H1 (cell line): ENCODE measurements around the gene PIK3R3. TPM values are rescaled to one million over a fixed set of nuclear protein-coding genes. Genes with fewer than 3 reads are reported as not detected.

ENCODE experiments used
- ASH2L ChIP-seq: fragments of 200-600, 300-600 bp; sonication (generic); IDR thresholded peaks from one replicate; pipeline ENCODE4 v1.7.1; 2017; ENCODE audit warnings: low read length
- ATF2 ChIP-seq: IDR thresholded peaks from 2 replicates; pipeline ENCODE4 v1.6.1; 2012; ENCODE audit warnings: low read length, inconsistent platforms
- CBX5 ChIP-seq: fragments of 300-800, 300-1000 bp; sonication (generic); IDR thresholded peaks from 2 replicates; pipeline ENCODE4 v1.7.1; 2016; ENCODE audit warnings: antibody characterized with exemption, low read length, low read depth
- CEBPB ChIP-seq: IDR thresholded peaks from 2 replicates; pipeline ENCODE4 v1.6.1; 2012; ENCODE audit warnings: low read depth, low read length
- CHD2 ChIP-seq: IDR thresholded peaks from 2 replicates; pipeline ENCODE4 v1.6.1; 2012; ENCODE audit warnings: low read length, improper control_type of control experiment
- PHF8 ChIP-seq: fragments of 200-600 bp; sonication (generic); conservative IDR thresholded peaks from 2 replicates; pipeline ENCODE4 v1.7.1; 2012; ENCODE audit warnings: low read depth, mild to moderate bottlenecking, inconsistent platforms, low read length, moderate library complexity
- polyA plus RNA-seq, 7 experiments: library from polyadenylated mRNA; depleted of rRNA in 3 of 7; stranded (reverse) in 5 of 7; unstranded in 2 of 7; fragments of >200 nt in 5 of 7; fragments of 200-250 nt in 2 of 7; gene quantifications; 1 replicate in 5 of 7; 2 replicates in 1 of 7; 4 replicates in 1 of 7; pipeline versions ENCODE4 v1.2.1 to v1.2.3, GENCODE V29; 2011 to 2013; ENCODE audit warnings: missing spikeins in 2 of 7, mixed read lengths in 2 of 7
- total RNA-seq: library from RNA; stranded (reverse); fragmentation: NEBNext Ultra II Directional; extraction: Animal tissue kit (Norgen Biotek cat#: 25700); gene quantifications from 2 replicates; pipeline ENCODE4 v1.2.1, GENCODE V29; 2021

The PIK3R3 gene
- total and polyA plus RNA-seq, 2 of the 8 experiments (the other 6 are each of a cell fraction or from before 2014, with no cell fraction given), result 5.3 to 13.6 TPM

DNA sequence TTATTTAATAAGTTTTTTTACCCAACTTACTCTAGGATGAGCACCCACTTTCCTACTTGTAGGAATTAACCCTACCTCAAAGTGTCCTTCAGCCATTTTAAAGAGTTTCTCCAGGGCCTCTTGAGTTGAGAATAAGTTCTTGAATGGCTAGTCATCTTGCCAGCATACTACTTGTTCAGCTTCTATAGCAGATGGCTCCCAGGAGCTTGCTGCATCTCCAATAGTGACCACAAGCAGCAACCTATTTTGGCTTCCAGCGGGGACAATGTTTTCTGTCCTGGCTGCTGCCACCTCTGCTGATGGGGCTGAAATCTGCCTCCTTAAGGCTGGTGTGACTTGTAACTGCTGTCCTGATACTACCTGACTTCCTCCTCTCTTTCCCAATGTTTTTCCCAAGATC lies 20.8 kb upstream of the PIK3R3 start (continued):
- TF ChIP-seq ATF2 (no peak), CEBPB (no peak), CBX5 (no peak), CHD2 (no peak), ASH2L (no peak), PHF8 (no peak)
